SK-N-SH (cell line): ENCODE measurements around the gene TBC1D13. TPM values are rescaled to one million over a fixed set of nuclear protein-coding genes. Genes with fewer than 3 reads are reported as not detected.
"Not testable (repeated sequence)": the region's sequence is repeated elsewhere in the genome, so short reads cannot be mapped to it uniquely, and the experiment has no call there.

Source experiments
- CTCF ChIA-PET: fragments of 300-600, 350-600 bp; formaldehyde crosslinking; extraction: SDS; loops from one replicate; lab custom pipeline; 2021; lab: Yijun Ruan, JAX
- POLR2A ChIA-PET: fragments of 350-600 bp; sonication (Branson Sonifier 250); formaldehyde crosslinking; extraction: SDS; loops from one replicate; lab custom pipeline; 2020; ENCODE audit warnings: antibody characterized with exemption, inconsistent platforms; lab: Yijun Ruan, JAX
- DNase-seq: peaks from one replicate; pipeline ENCODE4 v3.0.0; 2012
- H2AFZ ChIP-seq: fragments of 200-600 bp; sonication (generic); 2 replicates; pipeline ENCODE4 v1.8.1; 2016; ENCODE audit warnings: antibody characterized with exemption, mild to moderate bottlenecking, low read depth
- H3F3A ChIP-seq: fragments of 200-600 bp; sonication (generic); replicated peaks from 2 replicates; pipeline ENCODE3; 2016; ENCODE audit warnings: antibody characterized with exemption, mild to moderate bottlenecking; ENCODE audit not compliant: insufficient read depth
- H3K27ac ChIP-seq, 2 experiments: fragments of 200-500 bp in 1 of 2; fragments of 200-600 bp in 1 of 2; sonication (Bioruptor generic) in 1 of 2; sonication (generic), shearing (Covaris generic) in 1 of 2; 2 replicates each; pipeline versions ENCODE4 v1.5.1 to v1.6.1; 2014 to 2016; ENCODE audit warnings: low read depth in 2 of 2, inconsistent platforms in 1 of 2, low read length in 1 of 2, mild to moderate bottlenecking in 1 of 2, mixed read lengths in 1 of 2
- H3K27me3 ChIP-seq: fragments of 200-600 bp; sonication (generic), shearing (Covaris generic); 2 replicates; pipeline ENCODE4 v1.6.1; 2016; ENCODE audit warnings: mixed run types; ENCODE audit not compliant: insufficient read depth
- H3K36me3 ChIP-seq, 2 experiments: fragments of 200-500 bp in 1 of 2; fragments of 200-600 bp in 1 of 2; sonication (Bioruptor generic) in 1 of 2; sonication (generic) in 1 of 2; replicated peaks in 1 of 2; 2 replicates each; pipeline versions ENCODE3 to v1.5.1; 2014 to 2016; ENCODE audit warnings: low read length in 1 of 2, mild to moderate bottlenecking in 1 of 2; ENCODE audit not compliant: insufficient read depth in 2 of 2, control insufficient read depth in 1 of 2
- H3K4me1 ChIP-seq, 2 experiments: fragments of 200-500 bp in 1 of 2; fragments of 200-600 bp in 1 of 2; sonication (Bioruptor generic) in 1 of 2; sonication (generic), shearing (Covaris generic) in 1 of 2; 2 replicates each; pipeline versions ENCODE4 v1.5.1 to v1.6.1; 2014 to 2016; ENCODE audit warnings: low read depth in 1 of 2, low read length in 1 of 2, mixed run types in 1 of 2; ENCODE audit not compliant: insufficient read depth in 2 of 2, control insufficient read depth in 1 of 2
- H3K4me2 ChIP-seq: fragments of 200-600 bp; sonication (generic), shearing (Covaris generic); 2 replicates; pipeline ENCODE4 v1.6.1; 2017; ENCODE audit warnings: mixed run types
- H3K4me3 ChIP-seq, 2 experiments: fragments of 200-500 bp in 1 of 2; fragments of 200-600 bp in 1 of 2; sonication (Bioruptor generic) in 1 of 2; sonication (generic), shearing (Covaris generic) in 1 of 2; 2 replicates each; pipeline versions ENCODE4 v1.5.1 to v1.8.1; 2014 to 2016; ENCODE audit warnings: low read depth in 2 of 2, inconsistent platforms in 1 of 2, low read length in 1 of 2, mild to moderate bottlenecking in 1 of 2, mixed read lengths in 1 of 2, moderate library complexity in 1 of 2
- H3K79me2 ChIP-seq: fragments of 200-600 bp; sonication (generic); 2 replicates; pipeline ENCODE4 v1.8.1; 2017; ENCODE audit warnings: mild to moderate bottlenecking; ENCODE audit not compliant: insufficient read depth
- H3K9ac ChIP-seq: fragments of 200-600 bp; sonication (generic); 2 replicates; pipeline ENCODE4 v1.6.1; 2017; ENCODE audit warnings: mixed run types
- H3K9me2 ChIP-seq: fragments of 200-600 bp; sonication (generic); 2 replicates; pipeline ENCODE4 v1.6.1; 2017; ENCODE audit warnings: mixed run types
- H3K9me3 ChIP-seq: fragments of 200-600 bp; sonication (generic); 2 replicates; pipeline ENCODE4 v1.6.1; 2017; ENCODE audit warnings: mixed run types, mild to moderate bottlenecking, moderate library complexity
- H4K20me1 ChIP-seq: fragments of 200-600 bp; sonication (generic); 2 replicates; pipeline ENCODE4 v1.6.1; 2017; ENCODE audit warnings: mild to moderate bottlenecking, mixed run types; ENCODE audit not compliant: insufficient read depth
- ELF1 ChIP-seq: IDR thresholded peaks from 2 replicates; pipeline ENCODE4 v1.4.0; 2012
- EP300 ChIP-seq, 2 experiments: IDR thresholded peaks; 2 replicates each; pipeline versions ENCODE4 v1.4.0 to v1.6.1; 2012; ENCODE audit warnings: borderline replicate concordance in 1 of 2, low read depth in 1 of 2, low read length in 1 of 2
- EZH2phosphoT487 ChIP-seq: fragments of 200-600 bp; sonication (generic); IDR thresholded peaks from 2 replicates; pipeline ENCODE4 v1.6.1; 2017; ENCODE audit warnings: low read depth, mixed run types, mild to moderate bottlenecking, antibody characterized with exemption, moderate library complexity, borderline replicate concordance
- FOXM1 ChIP-seq: IDR thresholded peaks from 2 replicates; pipeline ENCODE4 v1.4.0; 2012; ENCODE audit warnings: low read depth, mild to moderate bottlenecking
- GABPA ChIP-seq: IDR thresholded peaks from 2 replicates; pipeline ENCODE4 v1.4.0; 2012; ENCODE audit warnings: low read depth, mild to moderate bottlenecking
- GATA2 ChIP-seq: sonication (generic); formaldehyde crosslinking; IDR thresholded peaks from 2 replicates; pipeline ENCODE4 v1.5.0; 2020; ENCODE audit warnings: mild to moderate bottlenecking, missing genetic modification reagents
- POLR2AphosphoS5 ChIP-seq: IDR thresholded peaks from 2 replicates; pipeline ENCODE4 v1.6.1; 2012; ENCODE audit warnings: low read depth, low read length
- RCOR1 ChIP-seq: fragments of 150-350 bp; IDR thresholded peaks from 2 replicates; pipeline ENCODE4 v1.6.1; 2017; ENCODE audit warnings: antibody characterized with exemption, low read length
- RFX5 ChIP-seq: IDR thresholded peaks from 2 replicates; pipeline ENCODE4 v1.6.1; 2012; ENCODE audit warnings: mild to moderate bottlenecking, improper control_type of control experiment, low read length
- WGBS: methylation state at CpG from one replicate; pipeline ENCODE4 v1.1.6; 2017; ENCODE audit warnings: low lambda C conversion rate; 5-methylcytosine and 5-hydroxymethylcytosine counted together
- polyA plus RNA-seq, 3 experiments: library from polyadenylated mRNA; depleted of rRNA; stranded (reverse); fragments of >200 nt; gene quantifications; 2 replicates each; pipeline ENCODE4 v1.2.3, GENCODE V29; 2012
- TF ChIP-seq, protein P1 (sequence below): IDR thresholded peaks from 2 replicates; pipeline ENCODE4 v1.6.1; 2012; ENCODE audit warnings: mild to moderate bottlenecking, low read depth, low read length, moderate library complexity
- TF ChIP-seq, protein P2 (sequence below): fragments of 200-600 bp; sonication (generic); IDR thresholded peaks from 2 replicates; pipeline ENCODE4 v1.6.1; 2017; ENCODE audit warnings: antibody characterized with exemption, mild to moderate bottlenecking, moderate library complexity
- TF ChIP-seq, protein P3 (sequence below): IDR thresholded peaks from 2 replicates; pipeline ENCODE4 v1.4.0; 2012; ENCODE audit warnings: low read depth, borderline replicate concordance
- TF ChIP-seq, protein P4 (sequence below): IDR thresholded peaks from 2 replicates; pipeline ENCODE4; 2012
- TF ChIP-seq, protein P5 (sequence below): fragments of 150-350 bp; IDR thresholded peaks from 2 replicates; pipeline ENCODE4 v1.6.1; 2016; ENCODE audit warnings: mild to moderate bottlenecking, low read depth, low read length

The TBC1D13 gene
- polyA plus RNA-seq, 1 of the 3 experiments (the other 2 are of a cell fraction) = 19.1 TPM

DNA sequence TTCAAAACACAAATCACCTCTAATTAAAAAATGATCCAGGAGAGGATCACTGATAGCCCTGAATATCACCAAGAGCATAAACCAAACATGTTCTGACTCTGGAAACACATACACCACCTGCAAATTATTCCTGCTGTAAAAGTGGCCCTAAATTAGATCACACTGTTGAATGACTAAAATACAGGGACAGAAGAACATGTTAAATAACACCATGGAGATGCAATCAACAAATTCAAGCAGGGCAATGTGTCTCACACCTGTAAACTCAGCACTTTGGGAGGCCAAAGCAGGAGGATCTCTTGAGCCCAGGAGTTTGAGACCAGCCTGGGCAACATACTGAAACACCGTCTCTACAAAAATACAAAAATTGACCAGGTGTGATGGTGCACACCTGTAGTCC is 60.8 kb downstream of the TBC1D13 start:
- DNase-seq = no peak
- H3K9me2 ChIP-seq = no peaks in the 10 kb centered on the region
- no peak overlapping the region for H3K4me2 ChIP-seq
- H3K27ac ChIP-seq = no peak overlapping the region
- H4K20me1 ChIP-seq = no peaks in the 10 kb centered on the region
- H3K4me3 ChIP-seq = no peak overlapping the region
- CTCF ChIA-PET = interaction anchor here (1.2 to 6.5 kb wide), 3 partner anchors 18 to 80 kb away, joined by 3 to 47 read pairs (median 10); partner anchors contain the start of gene SPOUT1
- POLR2A ChIA-PET = no interaction called here
- no peaks in the 10 kb centered on the region for H3F3A ChIP-seq
- TF ChIP-seq POLR2AphosphoS5 (no peak), RFX5 (no peak), GATA2 (CRISPR knock-in tag) (no peak), FOXM1 (no peak), EP300 (IDR thresholded peaks at IDR 0.05; ENCODE audit: borderline replicate concordance in 1 of 2, low read depth in 1 of 2, low read length in 1 of 2) (no peak), EZH2phosphoT487 (no peak), ELF1 (no peak), RCOR1 (no peak), GABPA (no peak)
- TF ChIP-seq, protein P1, sequence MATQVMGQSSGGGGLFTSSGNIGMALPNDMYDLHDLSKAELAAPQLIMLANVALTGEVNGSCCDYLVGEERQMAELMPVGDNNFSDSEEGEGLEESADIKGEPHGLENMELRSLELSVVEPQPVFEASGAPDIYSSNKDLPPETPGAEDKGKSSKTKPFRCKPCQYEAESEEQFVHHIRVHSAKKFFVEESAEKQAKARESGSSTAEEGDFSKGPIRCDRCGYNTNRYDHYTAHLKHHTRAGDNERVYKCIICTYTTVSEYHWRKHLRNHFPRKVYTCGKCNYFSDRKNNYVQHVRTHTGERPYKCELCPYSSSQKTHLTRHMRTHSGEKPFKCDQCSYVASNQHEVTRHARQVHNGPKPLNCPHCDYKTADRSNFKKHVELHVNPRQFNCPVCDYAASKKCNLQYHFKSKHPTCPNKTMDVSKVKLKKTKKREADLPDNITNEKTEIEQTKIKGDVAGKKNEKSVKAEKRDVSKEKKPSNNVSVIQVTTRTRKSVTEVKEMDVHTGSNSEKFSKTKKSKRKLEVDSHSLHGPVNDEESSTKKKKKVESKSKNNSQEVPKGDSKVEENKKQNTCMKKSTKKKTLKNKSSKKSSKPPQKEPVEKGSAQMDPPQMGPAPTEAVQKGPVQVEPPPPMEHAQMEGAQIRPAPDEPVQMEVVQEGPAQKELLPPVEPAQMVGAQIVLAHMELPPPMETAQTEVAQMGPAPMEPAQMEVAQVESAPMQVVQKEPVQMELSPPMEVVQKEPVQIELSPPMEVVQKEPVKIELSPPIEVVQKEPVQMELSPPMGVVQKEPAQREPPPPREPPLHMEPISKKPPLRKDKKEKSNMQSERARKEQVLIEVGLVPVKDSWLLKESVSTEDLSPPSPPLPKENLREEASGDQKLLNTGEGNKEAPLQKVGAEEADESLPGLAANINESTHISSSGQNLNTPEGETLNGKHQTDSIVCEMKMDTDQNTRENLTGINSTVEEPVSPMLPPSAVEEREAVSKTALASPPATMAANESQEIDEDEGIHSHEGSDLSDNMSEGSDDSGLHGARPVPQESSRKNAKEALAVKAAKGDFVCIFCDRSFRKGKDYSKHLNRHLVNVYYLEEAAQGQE = no peak
- TF ChIP-seq, protein P2, sequence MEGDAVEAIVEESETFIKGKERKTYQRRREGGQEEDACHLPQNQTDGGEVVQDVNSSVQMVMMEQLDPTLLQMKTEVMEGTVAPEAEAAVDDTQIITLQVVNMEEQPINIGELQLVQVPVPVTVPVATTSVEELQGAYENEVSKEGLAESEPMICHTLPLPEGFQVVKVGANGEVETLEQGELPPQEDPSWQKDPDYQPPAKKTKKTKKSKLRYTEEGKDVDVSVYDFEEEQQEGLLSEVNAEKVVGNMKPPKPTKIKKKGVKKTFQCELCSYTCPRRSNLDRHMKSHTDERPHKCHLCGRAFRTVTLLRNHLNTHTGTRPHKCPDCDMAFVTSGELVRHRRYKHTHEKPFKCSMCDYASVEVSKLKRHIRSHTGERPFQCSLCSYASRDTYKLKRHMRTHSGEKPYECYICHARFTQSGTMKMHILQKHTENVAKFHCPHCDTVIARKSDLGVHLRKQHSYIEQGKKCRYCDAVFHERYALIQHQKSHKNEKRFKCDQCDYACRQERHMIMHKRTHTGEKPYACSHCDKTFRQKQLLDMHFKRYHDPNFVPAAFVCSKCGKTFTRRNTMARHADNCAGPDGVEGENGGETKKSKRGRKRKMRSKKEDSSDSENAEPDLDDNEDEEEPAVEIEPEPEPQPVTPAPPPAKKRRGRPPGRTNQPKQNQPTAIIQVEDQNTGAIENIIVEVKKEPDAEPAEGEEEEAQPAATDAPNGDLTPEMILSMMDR = no peak
- TF ChIP-seq, protein P3, sequence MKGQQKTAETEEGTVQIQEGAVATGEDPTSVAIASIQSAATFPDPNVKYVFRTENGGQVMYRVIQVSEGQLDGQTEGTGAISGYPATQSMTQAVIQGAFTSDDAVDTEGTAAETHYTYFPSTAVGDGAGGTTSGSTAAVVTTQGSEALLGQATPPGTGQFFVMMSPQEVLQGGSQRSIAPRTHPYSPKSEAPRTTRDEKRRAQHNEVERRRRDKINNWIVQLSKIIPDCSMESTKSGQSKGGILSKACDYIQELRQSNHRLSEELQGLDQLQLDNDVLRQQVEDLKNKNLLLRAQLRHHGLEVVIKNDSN = no peak
- TF ChIP-seq, protein P4, sequence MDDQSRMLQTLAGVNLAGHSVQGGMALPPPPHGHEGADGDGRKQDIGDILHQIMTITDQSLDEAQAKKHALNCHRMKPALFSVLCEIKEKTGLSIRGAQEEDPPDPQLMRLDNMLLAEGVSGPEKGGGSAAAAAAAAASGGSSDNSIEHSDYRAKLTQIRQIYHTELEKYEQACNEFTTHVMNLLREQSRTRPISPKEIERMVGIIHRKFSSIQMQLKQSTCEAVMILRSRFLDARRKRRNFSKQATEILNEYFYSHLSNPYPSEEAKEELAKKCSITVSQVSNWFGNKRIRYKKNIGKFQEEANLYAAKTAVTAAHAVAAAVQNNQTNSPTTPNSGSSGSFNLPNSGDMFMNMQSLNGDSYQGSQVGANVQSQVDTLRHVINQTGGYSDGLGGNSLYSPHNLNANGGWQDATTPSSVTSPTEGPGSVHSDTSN = no peak
- TF ChIP-seq, protein P5, sequence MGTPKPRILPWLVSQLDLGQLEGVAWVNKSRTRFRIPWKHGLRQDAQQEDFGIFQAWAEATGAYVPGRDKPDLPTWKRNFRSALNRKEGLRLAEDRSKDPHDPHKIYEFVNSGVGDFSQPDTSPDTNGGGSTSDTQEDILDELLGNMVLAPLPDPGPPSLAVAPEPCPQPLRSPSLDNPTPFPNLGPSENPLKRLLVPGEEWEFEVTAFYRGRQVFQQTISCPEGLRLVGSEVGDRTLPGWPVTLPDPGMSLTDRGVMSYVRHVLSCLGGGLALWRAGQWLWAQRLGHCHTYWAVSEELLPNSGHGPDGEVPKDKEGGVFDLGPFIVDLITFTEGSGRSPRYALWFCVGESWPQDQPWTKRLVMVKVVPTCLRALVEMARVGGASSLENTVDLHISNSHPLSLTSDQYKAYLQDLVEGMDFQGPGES = no peak
- H3K4me1 ChIP-seq = peaks cover 0 to 21% of the 10 kb centered on the region in 2 experiments; a peak in 2 of 4 replicates
- 90% methylated on average over 1 of the region's 1 CpG for WGBS
- H3K36me3 ChIP-seq = peaks cover 0 to 5% of the 10 kb centered on the region in 2 experiments
- no peaks in the 10 kb centered on the region for H3K9me3 ChIP-seq
- H3K79me2 ChIP-seq = no peaks in the 10 kb centered on the region
- H2AFZ ChIP-seq = no peak overlapping the region
- H3K27me3 ChIP-seq = no peaks in the 10 kb centered on the region
- no peak overlapping the region for H3K9ac ChIP-seq

DNA sequence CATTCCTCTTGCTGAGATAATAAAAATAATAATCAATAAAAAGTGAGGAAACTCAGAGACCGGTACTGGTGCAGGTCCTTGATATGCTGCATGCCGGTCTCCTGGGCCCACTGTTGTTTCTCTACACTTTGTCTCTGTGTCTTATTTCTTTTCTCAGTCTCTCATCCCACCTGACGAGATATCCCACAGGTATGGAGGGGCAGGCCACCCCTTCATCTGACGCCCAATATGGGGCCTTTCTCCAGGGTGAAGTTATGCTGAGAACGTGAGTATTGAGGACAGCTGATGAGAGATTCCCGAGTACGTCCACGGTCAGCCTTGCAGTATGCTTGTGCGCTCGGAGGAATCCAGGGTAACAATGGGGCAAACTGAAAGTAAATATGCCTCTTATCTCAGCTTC is 64.0 kb downstream of the TBC1D13 start:
- not testable (repeated sequence) for H3K4me3 ChIP-seq, H3K9ac ChIP-seq, H3K27ac ChIP-seq, H4K20me1 ChIP-seq, H3K27me3 ChIP-seq, H3K4me2 ChIP-seq, H3F3A ChIP-seq, H2AFZ ChIP-seq, DNase-seq, H3K9me2 ChIP-seq, H3K9me3 ChIP-seq, H3K36me3 ChIP-seq, H3K79me2 ChIP-seq
- 86% methylated on average over 10 of the region's 10 CpGs for WGBS
- ChIA-PET POLR2A (interaction anchor here (1.0 kb wide), 1 partner anchor 22 kb away, joined by 3 read pairs; the partner anchor contains the start of gene SPOUT1), CTCF (interaction anchor here (1.6 to 6.1 kb wide), 3 partner anchors 12 to 76 kb away, joined by 4 to 73 read pairs (median 34); no protein-coding TSS in a partner anchor)
- peaks cover 0 to 15% of the 10 kb centered on the region in 2 experiments; a peak in 2 of 4 replicates for H3K4me1 ChIP-seq
